Brain microvascular endothelial cell (primary cell): ENCODE measurements around the gene LSM2.
"Not testable (repeated sequence)": the region's sequence is repeated elsewhere in the genome, so short reads cannot be mapped to it uniquely, and the experiment has no call there.

Experiments
- DNase-seq: peaks from one replicate; pipeline ENCODE4 v3.0.0-alpha.2; 2020
- H3K27ac ChIP-seq: fragments of 250-450 bp; sonication (Bioruptor Pico); 2 replicates; pipeline ENCODE4 v1.5.1; 2020; ENCODE audit warnings: mild to moderate bottlenecking, moderate library complexity
- H3K27me3 ChIP-seq: fragments of 250-450 bp; sonication (Bioruptor Pico); replicated peaks from 2 replicates; pipeline ENCODE4 v1.5.1; 2020; ENCODE audit warnings: mild to moderate bottlenecking
- H3K36me3 ChIP-seq: fragments of 250-450 bp; sonication (Bioruptor Pico); replicated peaks from 2 replicates; pipeline ENCODE4 v1.5.1; 2020; ENCODE audit warnings: mild to moderate bottlenecking
- H3K4me3 ChIP-seq: 2 replicates; pipeline ENCODE4 v1.5.1; 2011; ENCODE audit warnings: low read depth, mild to moderate bottlenecking, control low read depth, low read length, moderate library complexity
- CTCF ChIP-seq: IDR thresholded peaks from 2 replicates; pipeline ENCODE4 v1.5.1; 2011; ENCODE audit warnings: low read depth, mild to moderate bottlenecking, moderate library complexity, low read length, control low read depth, inconsistent platforms; ENCODE audit errors: missing control alignments
- in situ Hi-C: cut with HindIII; loops from 2 replicates; pipeline ENCODE4 v1.10.0; 2017; ENCODE audit warnings: low sequenced_read_pairs, low pct_ligation_motif_present

LSM2 gene

GRCh38 chr6:31821301-31822035 lies 14.7 kb upstream of the LSM2 start:
- no peak for TF ChIP-seq CTCF
- Histone ChIP-seq H3K36me3 (no peaks in the 10 kb centered on the region), H3K4me3 (peak overlapping the region; percentile 64), H3K27me3 (no peaks in the 10 kb centered on the region), H3K27ac (peak overlapping the region; percentile 80)
- in situ Hi-C loops: no loop called here
- no peak for DNase-seq

GRCh38 chr6:31820399-31820798 lies 13.6 kb upstream of the LSM2 start:
- DNase-seq: not testable (repeated sequence)

GRCh38 chr6:31819871-31820299 lies 13.1 kb upstream of the LSM2 start:
- TF ChIP-seq CTCF: no peak
- Histone ChIP-seq H3K27ac (no peak overlapping the region), H3K27me3 (no peaks in the 10 kb centered on the region), H3K4me3 (no peak overlapping the region), H3K36me3 (no peaks in the 10 kb centered on the region)
- DNase-seq: no peak
- in situ Hi-C loops: no loop called here

More at GRCh38 chr6:31820399-31820798, 13.6 kb upstream of the LSM2 start:
- H3K27ac ChIP-seq, in situ Hi-C loops, H3K36me3 ChIP-seq, H3K4me3 ChIP-seq, H3K27me3 ChIP-seq: not testable (repeated sequence)

GRCh38 chr6:31817929-31818511 lies 11.3 kb upstream of the LSM2 start:
- in situ Hi-C loops, H3K36me3 ChIP-seq, H3K27me3 ChIP-seq, DNase-seq: not testable (repeated sequence)
- Histone ChIP-seq H3K4me3 (peak overlapping the region; percentile 51), H3K27ac (peak overlapping the region; percentile 1)

GRCh38 chr6:31817133-31817928 lies 10.6 kb upstream of the LSM2 start:
- Histone ChIP-seq H3K27ac (peak overlapping the region; percentile 1), H3K4me3 (peak overlapping the region; percentile 51)
- H3K27me3 ChIP-seq, DNase-seq, H3K36me3 ChIP-seq, in situ Hi-C loops: not testable (repeated sequence)

GRCh38 chr6:31815025-31815838 lies 8.5 kb upstream of the LSM2 start, which contains the start of the genes HSPA1A and HSPA1L:
Gene HSPA1A (plus strand): TSS chr6:31815543. CDS start chr6:31815757, 214 bp downstream.
Gene HSPA1L (minus strand): TSS chr6:31815283. CDS start chr6:31811972, 3,311 bp downstream.
- H3K27ac ChIP-seq: peak within 1 kb of the TSS; percentile 90
- no peak for TF ChIP-seq CTCF
- peak within 1 kb of the TSS; percentile 73 for H3K4me3 ChIP-seq
- DNase-seq: peak; percentile 97
- H3K27me3 ChIP-seq: no peaks in the 10 kb centered on the region
- no peaks in the 10 kb centered on the region for H3K36me3 ChIP-seq
- in situ Hi-C loops: no loop called here
